Spleen (tissue), 7 donors: Measurements from ENCODE around the gene ARHGEF5.
"Not testable (repeated sequence)": the region's sequence is repeated elsewhere in the genome, so short reads cannot be mapped to it uniquely, and the experiment has no call there.

ENCODE experiments used
- POLR2A ChIP-seq, 3 donors: fragments of 450-650 bp; IDR thresholded peaks; one replicate each; pipeline ENCODE4 v1.5.1; 2017; ENCODE audit warnings: antibody characterized with exemption in 3 of 3, mild to moderate bottlenecking in 1 of 3
- POLR2AphosphoS5 ChIP-seq, 3 donors: sonication (generic); formaldehyde crosslinking; IDR thresholded peaks; one replicate each; pipeline ENCODE4 v1.5.1; 2017; ENCODE audit warnings: antibody characterized with exemption in 3 of 3
- TF ChIP-seq, protein P1 (sequence below), 11 experiments: fragments of 200-600 bp in 7 of 11; fragments of 450-650 bp in 4 of 11; sonication (generic) in 4 of 11; IDR thresholded peaks in 8 of 11; conservative IDR thresholded peaks in 3 of 11; 1 replicate in 7 of 11; 2 replicates in 4 of 11; pipeline versions ENCODE4 v1.4.0 to v1.8.0; 2016 to 2021; ENCODE audit warnings: antibody characterized with exemption in 11 of 11, inconsistent platforms in 4 of 11, mild to moderate bottlenecking in 1 of 11
- donor health status: DM: no; HTN: no; CAD: no; lungs with moderate emphysema.
- donor health status: DM: no; HTN: no; CAD: no.
- donor health status: DM: no; HTN: no; CAD: no.

GRCh38 chr7:144321677-144322206, 33.5 kb upstream of the ARHGEF5 start:
- TF ChIP-seq, protein P1, sequence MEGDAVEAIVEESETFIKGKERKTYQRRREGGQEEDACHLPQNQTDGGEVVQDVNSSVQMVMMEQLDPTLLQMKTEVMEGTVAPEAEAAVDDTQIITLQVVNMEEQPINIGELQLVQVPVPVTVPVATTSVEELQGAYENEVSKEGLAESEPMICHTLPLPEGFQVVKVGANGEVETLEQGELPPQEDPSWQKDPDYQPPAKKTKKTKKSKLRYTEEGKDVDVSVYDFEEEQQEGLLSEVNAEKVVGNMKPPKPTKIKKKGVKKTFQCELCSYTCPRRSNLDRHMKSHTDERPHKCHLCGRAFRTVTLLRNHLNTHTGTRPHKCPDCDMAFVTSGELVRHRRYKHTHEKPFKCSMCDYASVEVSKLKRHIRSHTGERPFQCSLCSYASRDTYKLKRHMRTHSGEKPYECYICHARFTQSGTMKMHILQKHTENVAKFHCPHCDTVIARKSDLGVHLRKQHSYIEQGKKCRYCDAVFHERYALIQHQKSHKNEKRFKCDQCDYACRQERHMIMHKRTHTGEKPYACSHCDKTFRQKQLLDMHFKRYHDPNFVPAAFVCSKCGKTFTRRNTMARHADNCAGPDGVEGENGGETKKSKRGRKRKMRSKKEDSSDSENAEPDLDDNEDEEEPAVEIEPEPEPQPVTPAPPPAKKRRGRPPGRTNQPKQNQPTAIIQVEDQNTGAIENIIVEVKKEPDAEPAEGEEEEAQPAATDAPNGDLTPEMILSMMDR (IDR thresholded peaks at IDR 0.05 in 8 of 11, conservative IDR thresholded peaks at IDR 0.05 in 3 of 11): not testable (repeated sequence)
- not testable (repeated sequence) for TF ChIP-seq POLR2A, POLR2AphosphoS5 (IDR thresholded peaks at IDR 0.05)
